HG03196 (cell line): ENCODE data around the gene GSK3B.
A peak's percentile ranks its signal among the peaks of the same experiment; 100 is the strongest.

Source experiments
- ATAC-seq: cut with Tn5 transposase; IDR thresholded peaks from one replicate; pipeline ENCODE4 v1.9.1; 2021; ENCODE audit not compliant: unreplicated experiment

The GSK3B gene

GRCh38 chr3:119790369-119790768 is 303.9 kb downstream of the GSK3B start:
- ATAC-seq = no peak

GRCh38 chr3:119786409-119786808 is 307.8 kb downstream of the GSK3B start:
- ATAC-seq = no peak

- no peak for ATAC-seq
Observed at GRCh38 chr3:119783883-119784282, 310.4 kb downstream of the GSK3B start.

GRCh38 chr3:119783255-119783654 is 311.0 kb downstream of the GSK3B start:
- ATAC-seq = no peak

GRCh38 chr3:119782460-119782859 is 311.8 kb downstream of the GSK3B start:
- ATAC-seq = no peak

- no peak for ATAC-seq
Observed at GRCh38 chr3:119781330-119782198, 312.7 kb downstream of the GSK3B start, which contains the start of gene NR1I2. NR1I2 (plus strand) TSS chr3:119782101.

- ATAC-seq = peak; percentile 73
Observed at GRCh38 chr3:119779731-119780383, 314.4 kb downstream of the GSK3B start.

GRCh38 chr3:119778811-119779210 is 315.4 kb downstream of the GSK3B start:
- ATAC-seq = no peak

- ATAC-seq = no peak
Observed at GRCh38 chr3:119778176-119778575, 316.1 kb downstream of the GSK3B start.

GRCh38 chr3:119776304-119776703 is 317.9 kb downstream of the GSK3B start:
- no peak for ATAC-seq

GRCh38 chr3:119774444-119774843 is 319.8 kb downstream of the GSK3B start:
- no peak for ATAC-seq
